ENCODE data around the gene THG1L.

THG1L gene

DNA sequence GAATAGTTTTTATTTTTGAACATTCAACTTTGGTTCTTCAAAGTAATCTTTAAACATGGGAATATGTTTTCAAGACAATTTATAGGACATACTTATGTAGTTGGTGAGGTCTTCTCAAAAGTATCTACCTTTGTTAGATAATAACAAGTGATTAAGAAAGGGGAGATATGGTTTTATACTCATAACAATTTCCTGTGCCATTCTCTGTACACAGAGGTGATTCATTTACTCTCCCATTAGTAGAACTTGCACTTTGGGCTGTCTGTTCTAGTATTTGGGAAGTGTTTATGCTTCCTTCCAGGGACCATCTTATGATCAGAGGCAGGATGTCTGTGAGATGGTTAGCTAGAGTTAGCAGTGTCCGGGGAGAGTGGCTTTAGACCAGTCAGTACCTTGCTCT is 27.5 kb downstream of the THG1L start:
- no peak for DNase-seq (ENCODE audit: low read depth in 2 of 2)

DNA sequence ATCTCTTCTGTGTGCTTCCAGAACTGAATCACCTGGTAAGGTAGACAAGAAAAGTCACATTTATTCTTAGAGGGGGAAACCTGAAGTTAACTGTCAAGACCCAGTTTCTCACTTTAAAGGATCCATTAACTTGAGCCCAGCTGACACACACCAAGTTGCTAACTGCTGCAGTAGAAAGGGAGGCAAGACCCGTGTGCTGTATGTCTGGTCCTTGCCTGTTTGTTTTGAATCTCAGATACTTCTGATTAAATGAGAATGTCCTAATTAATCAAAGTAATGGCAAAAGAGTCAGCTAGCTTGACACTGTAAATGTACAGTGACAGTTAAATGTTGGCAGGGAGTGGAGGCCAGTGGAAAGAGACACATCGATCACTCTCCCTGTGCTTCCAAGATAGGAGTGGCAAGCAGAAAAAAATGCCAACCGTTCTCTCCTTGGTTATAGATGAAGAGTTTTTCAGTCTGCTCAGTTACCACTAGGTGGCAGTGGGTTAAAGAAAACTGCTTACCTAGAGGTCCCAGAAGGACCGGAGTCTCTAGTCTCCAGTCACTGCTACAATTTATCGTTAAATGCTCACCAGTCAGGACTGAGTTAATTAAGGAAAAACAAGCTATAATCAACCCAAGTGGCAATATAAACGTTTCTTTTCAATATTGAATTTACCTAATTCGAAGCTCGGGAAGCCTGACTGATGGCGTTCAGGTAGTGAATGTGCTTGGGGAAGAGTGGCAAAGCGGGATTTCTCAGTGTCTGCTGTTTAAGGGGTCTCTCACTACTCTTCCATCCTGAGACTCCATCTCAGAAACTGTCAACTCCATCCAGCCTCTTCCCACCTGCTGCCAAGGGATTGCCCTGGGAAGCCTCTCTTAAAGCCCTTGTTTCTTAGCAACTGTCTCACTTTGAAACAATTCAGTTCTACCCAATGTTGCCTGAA is 30.7 kb downstream of the THG1L start:
- no peak for DNase-seq (ENCODE audit: low read depth in 2 of 2)

DNA sequence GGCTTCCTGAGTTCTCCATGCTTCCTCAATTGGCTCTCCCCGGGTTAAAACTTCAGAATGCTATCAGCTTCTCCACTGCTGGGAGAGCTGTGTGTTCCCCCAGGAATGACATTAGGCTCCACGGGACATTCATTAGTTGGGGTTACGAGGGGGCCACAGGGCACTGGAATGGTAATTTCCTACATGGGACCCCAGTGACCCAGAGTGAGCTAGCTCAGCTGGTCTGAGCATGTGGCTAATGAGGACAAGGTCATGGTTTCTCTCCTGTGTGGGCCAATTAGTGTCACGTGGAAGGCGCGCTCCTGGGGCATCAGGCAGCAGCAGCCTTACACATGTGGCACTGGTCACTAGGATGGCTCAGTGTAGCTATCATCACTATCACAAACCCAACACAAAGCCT is 33.3 kb downstream of the THG1L start:
- DNase-seq (ENCODE audit: low read depth in 2 of 2): no peak

DNA sequence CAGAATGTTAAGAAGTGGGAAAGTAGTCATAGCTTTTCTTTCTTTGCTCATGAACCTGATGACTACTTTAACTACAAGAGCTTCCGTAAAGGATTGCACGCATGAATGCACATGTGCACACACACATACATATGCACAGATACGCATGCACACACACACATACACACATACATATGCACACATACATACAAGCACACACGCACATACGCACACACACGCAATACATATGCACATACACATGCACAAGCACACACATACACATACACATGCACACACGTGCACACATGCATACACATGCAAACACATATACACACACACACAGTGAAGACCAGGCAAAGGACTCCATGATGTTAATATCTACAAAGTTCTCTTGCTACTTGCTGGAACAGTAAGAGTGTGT is 35.2 kb downstream of the THG1L start:
- DNase-seq (ENCODE audit: low read depth in 2 of 2): no peak

DNA sequence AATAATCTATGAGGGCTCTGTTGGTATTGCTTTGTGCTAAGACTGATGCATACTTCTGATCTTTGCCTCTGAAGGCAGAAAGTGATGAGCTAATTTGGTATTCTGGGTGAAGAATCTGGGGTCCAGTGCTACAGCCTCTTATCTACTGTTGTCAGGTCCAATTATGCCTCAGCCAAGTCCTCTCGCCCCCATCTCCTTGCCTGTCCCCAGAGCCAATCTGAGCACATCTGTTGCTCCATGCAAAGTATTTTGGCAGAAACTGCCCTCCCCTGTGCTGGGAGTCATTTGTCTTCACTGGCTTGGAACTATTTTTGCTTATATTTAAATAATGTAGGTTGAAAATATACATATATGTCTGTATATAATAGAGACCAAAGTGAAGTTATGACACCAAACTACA is 35.7 kb downstream of the THG1L start:
- DNase-seq (ENCODE audit: low read depth in 2 of 2): no peak

DNA sequence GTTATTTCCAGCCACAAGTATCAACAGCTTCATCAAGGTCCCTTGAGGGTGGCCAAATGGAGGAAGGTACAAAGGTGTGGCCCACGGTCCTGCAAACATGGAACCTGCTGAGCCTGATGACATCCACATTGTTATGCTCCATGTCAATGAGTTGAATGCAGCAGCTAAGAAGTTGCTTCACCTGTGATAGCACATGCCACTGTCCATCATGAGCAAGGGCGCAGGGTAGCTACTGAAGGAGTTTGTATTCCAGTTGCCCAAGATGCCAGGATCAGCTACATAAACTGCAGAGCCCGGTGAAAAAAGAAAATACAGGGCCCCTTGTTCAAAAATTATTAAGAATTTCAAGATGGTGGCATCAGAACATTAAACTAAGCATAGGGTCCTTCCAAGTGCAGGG is 36.5 kb downstream of the THG1L start:
- no peak for DNase-seq (ENCODE audit: low read depth in 2 of 2)

DNA sequence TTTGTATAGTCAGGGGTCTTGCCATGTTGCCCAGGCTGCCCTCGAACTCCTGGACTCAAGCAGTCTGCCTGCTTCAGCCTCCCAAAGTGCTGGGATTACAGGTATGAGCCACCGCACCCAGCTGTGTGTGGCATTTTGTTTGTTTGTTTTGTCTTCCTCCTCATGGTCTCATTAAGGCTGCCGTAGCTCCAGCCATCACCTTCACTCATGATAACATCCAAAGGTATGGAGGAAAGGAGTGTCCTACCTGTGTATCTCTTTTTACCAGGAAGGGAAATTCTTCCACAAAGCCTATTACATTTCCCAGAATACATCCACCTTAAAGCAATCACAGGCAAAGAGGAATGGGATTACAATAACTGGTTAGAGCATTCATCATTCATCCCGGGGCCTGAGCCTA is 39.4 kb downstream of the THG1L start:
- DNase-seq (ENCODE audit: low read depth in 2 of 2): no peak

DNA sequence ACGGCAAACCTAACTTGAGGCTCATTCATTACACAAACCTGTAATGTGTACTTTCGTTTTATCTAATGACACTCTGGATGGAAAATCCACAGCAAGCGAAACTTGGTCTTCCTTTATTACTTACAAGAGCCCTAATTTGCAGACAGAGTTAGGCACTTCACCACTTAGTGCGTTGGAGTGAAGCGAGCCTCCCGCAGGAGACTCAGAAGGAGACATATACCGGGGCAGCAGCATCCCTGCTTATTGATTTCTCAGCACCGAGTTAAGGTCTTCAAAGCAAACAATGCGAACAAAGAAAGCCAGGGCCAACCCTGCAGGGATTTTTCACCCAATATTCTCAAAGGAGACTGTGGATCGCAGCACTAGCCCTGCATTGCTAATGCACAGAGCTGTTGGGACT is 40.9 kb downstream of the THG1L start:
- no peak for DNase-seq (ENCODE audit: low read depth in 2 of 2)

DNA sequence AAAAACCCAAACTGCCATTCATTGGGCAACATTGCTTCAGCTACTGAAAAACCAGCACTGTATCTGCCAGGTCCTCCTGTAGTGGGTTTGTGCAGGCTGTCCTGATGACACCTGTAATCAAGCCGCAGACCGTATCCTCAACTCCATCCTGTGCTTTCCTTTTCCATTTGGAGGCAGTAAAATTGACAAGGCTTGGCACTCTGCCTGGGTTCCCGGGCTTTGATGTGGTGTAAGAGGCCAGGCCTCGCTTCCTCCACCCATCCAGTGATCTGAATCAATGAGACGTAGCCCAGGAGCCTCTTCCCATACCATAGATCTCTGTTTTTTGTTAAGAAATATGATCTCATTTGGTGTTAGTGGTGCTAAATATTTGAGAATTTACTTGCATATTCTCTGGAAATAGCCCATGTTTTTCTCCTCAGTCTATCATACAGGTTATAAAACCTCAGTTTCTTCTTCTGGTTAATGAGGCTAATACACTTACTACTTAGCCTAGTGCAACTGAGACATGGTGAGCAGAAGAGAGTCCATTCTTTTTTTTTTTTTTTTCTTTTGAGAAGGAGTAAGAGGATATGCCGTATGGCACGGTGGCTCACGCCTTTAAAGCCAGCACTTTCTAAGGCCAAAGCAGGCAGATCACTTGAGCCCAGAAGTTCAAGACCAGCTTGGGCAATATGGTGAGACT is 47.0 kb downstream of the THG1L start:
- DNase-seq (ENCODE audit: low read depth in 2 of 2): no peak

DNA sequence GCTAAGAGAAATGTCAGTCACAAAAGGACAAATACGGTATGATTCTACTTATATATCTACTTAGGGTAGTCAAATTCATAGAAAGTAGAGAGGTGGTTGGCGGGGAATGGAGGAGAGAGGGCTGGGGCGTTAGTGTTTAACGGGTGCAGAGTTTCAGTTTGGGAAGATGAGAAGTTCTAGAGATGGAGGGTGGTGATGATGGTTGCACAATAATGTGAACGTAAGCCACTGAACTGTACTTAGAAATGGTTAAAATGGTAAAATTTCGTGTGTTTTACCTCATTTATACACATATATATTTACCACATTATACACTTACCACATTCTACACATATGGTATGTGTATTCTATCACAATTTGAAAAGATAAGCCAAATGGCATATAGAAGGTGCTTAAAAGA is 48.0 kb downstream of the THG1L start:
- DNase-seq (ENCODE audit: low read depth in 2 of 2): no peak

DNA sequence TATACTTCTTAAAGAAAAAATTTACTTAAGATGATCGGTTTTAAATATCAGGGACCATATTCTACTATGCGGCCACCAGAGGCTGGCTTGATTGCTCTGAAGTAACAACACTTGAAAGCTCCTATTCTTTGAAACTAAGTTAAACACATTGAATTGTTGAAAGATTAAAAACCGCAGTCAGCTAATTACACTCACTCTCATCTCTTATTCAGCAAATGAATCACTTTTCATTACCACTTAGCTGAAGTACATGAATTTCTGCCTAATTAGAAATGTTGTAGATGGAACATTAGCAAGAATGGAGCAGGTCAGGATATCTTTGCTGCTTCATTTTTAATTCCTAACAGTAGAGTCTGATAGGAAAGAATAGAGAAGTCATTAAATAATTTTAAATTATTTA is 54.6 kb downstream of the THG1L start:
- no peak for DNase-seq (ENCODE audit: low read depth in 2 of 2)
